Endothelial cell of umbilical vein (primary cell): ENCODE results near the gene FRMD6. TPM values are rescaled to one million over a fixed set of nuclear protein-coding genes. Genes with fewer than 3 reads are reported as not detected.

Experiments
- BruUV-seq: library from RNA; stranded (reverse); fragments of 400-500 nt; replicated peaks from 2 replicates; lab custom pipeline; 2021; lab: Mats Ljungman, UMichigan
- CTCF ChIA-PET: fragments of 300-600, 350-600 bp; sonication (Branson Sonifier 250); formaldehyde crosslinking; loops from one replicate; lab custom pipeline; 2021; ENCODE audit warnings: antibody characterized with exemption, inconsistent platforms; lab: Charles Lee
- POLR2A ChIA-PET: fragments of 300-600, 350-600 bp; sonication (Branson Sonifier 250); formaldehyde crosslinking; loops from one replicate; lab custom pipeline; 2021; ENCODE audit warnings: antibody characterized with exemption, inconsistent platforms; lab: Charles Lee
- DNase-seq: peaks from one replicate; pipeline ENCODE4 v3.0.0-alpha.2; 2011; ENCODE audit warnings: low read depth, low spot score
- FAIRE-seq: peaks from 2 replicates; lab custom pipeline; 2011; peaks lifted over from hg19 to GRCh38; lab: Jason Lieb, UNC
- H2AFZ ChIP-seq: 2 replicates; pipeline ENCODE4 v1.6.0; 2012; ENCODE audit warnings: low read depth, low read length, control low read depth, inconsistent platforms
- H3K27ac ChIP-seq: 2 replicates; pipeline ENCODE4 v1.5.1; 2011; ENCODE audit warnings: low read depth, mild to moderate bottlenecking, control low read depth, low read length, moderate library complexity; ENCODE audit not compliant: insufficient read depth
- H3K27me3 ChIP-seq, 2 experiments: 2 replicates each; pipeline versions ENCODE4 v1.6.0 to v1.6.1; 2011; ENCODE audit warnings: low read length in 2 of 2, mixed read lengths in 1 of 2; ENCODE audit not compliant: control insufficient read depth in 2 of 2, insufficient read depth in 2 of 2
- H3K36me3 ChIP-seq, 2 experiments: 2 replicates in 1 of 2; 3 replicates in 1 of 2; pipeline ENCODE4 v1.5.1; 2011; ENCODE audit warnings: low read length in 2 of 2, mild to moderate bottlenecking in 1 of 2, moderate library complexity in 1 of 2; ENCODE audit not compliant: control insufficient read depth in 2 of 2, insufficient read depth in 2 of 2; ENCODE audit errors: extremely low read depth in 1 of 2
- H3K4me1 ChIP-seq: 3 replicates; pipeline ENCODE4 v1.5.1; 2011; ENCODE audit warnings: mild to moderate bottlenecking, low read length; ENCODE audit not compliant: control insufficient read depth, insufficient read depth; ENCODE audit errors: extremely low read depth
- H3K4me2 ChIP-seq: 2 replicates; pipeline ENCODE4 v1.6.1; 2011; ENCODE audit warnings: low read length, control low read depth, mixed read lengths; ENCODE audit not compliant: insufficient read depth
- H3K4me3 ChIP-seq, 3 experiments: fragments of 200-600 bp in 1 of 3; sonication (generic), shearing (Covaris generic) in 1 of 3; replicated peaks in 1 of 3; 2 replicates each; pipeline ENCODE4 v1.5.1; 2011 to 2016; ENCODE audit warnings: control low read depth in 3 of 3, low read length in 3 of 3, mild to moderate bottlenecking in 2 of 3, inconsistent platforms in 1 of 3, low read depth in 1 of 3, moderate library complexity in 1 of 3; ENCODE audit not compliant: insufficient read depth in 1 of 3
- H3K79me2 ChIP-seq: 2 replicates; pipeline ENCODE4 v1.6.0; 2012; ENCODE audit warnings: low read length, inconsistent platforms; ENCODE audit not compliant: control insufficient read depth, insufficient read depth
- H3K9ac ChIP-seq: replicated peaks from 2 replicates; pipeline ENCODE3; 2011; ENCODE audit warnings: low read length, control low read depth; ENCODE audit not compliant: insufficient read depth; ENCODE audit errors: extremely low read depth
- H3K9me1 ChIP-seq: replicated peaks from 3 replicates; pipeline ENCODE4 v1.6.0; 2011; ENCODE audit warnings: mild to moderate bottlenecking, low read length; ENCODE audit not compliant: control insufficient read depth, insufficient read depth; ENCODE audit errors: extremely low read depth
- H3K9me3 ChIP-seq: replicated peaks from 2 replicates; pipeline ENCODE4 v1.5.1; 2012; ENCODE audit warnings: low read length, inconsistent platforms; ENCODE audit not compliant: control insufficient read depth, insufficient read depth
- H4K20me1 ChIP-seq: replicated peaks from 2 replicates; pipeline ENCODE3; 2011; ENCODE audit warnings: mild to moderate bottlenecking, low read length; ENCODE audit not compliant: control insufficient read depth, insufficient read depth; ENCODE audit errors: extremely low read depth
- EZH2 ChIP-seq: IDR thresholded peaks from 2 replicates; pipeline ENCODE4 v1.6.1; 2012; ENCODE audit warnings: borderline replicate concordance, low read depth, mild to moderate bottlenecking, moderate library complexity, low read length, inconsistent platforms; ENCODE audit not compliant: severe bottlenecking
- FOS ChIP-seq: IDR thresholded peaks from 2 replicates; pipeline ENCODE4 v1.6.1; 2011; ENCODE audit warnings: mild to moderate bottlenecking, low read length, moderate library complexity, borderline replicate concordance; ENCODE audit not compliant: insufficient read depth
- GATA2 ChIP-seq: IDR thresholded peaks from 2 replicates; pipeline ENCODE4 v1.7.0; 2011; ENCODE audit warnings: low read depth, mild to moderate bottlenecking, moderate library complexity, mixed read lengths, low read length; ENCODE audit not compliant: insufficient read length, insufficient read depth
- JUN ChIP-seq: IDR thresholded peaks from 2 replicates; pipeline ENCODE4 v1.6.1; 2011; ENCODE audit warnings: borderline replicate concordance, low read depth; ENCODE audit not compliant: insufficient read length, insufficient read depth
- MYC ChIP-seq: IDR thresholded peaks from one replicate; pipeline ENCODE4 v1.6.1; 2011; ENCODE audit warnings: mild to moderate bottlenecking, low read depth, low read length
- POLR2A ChIP-seq: IDR thresholded peaks from 2 replicates; pipeline ENCODE4 v1.6.1; 2012; ENCODE audit warnings: low read depth, mild to moderate bottlenecking, control low read depth, low read length
- POLR2AphosphoS5 ChIP-seq: IDR thresholded peaks from 2 replicates; pipeline ENCODE4 v1.6.1; 2012; ENCODE audit warnings: low read depth, mild to moderate bottlenecking, control low read depth, low read length, moderate library complexity; ENCODE audit not compliant: insufficient read depth
- dilution Hi-C: fragments of 300-500 bp; cut with MboI; formaldehyde crosslinking; loops from one replicate; pipeline ENCODE4 v1.15.0; 2019; ENCODE audit warnings: low sequenced_read_pairs; ENCODE audit not compliant: extremely low pct_ligation_motif_present
- intact Hi-C: fragments of 100-400 bp; cut with micrococcal nuclease; formaldehyde crosslinking; loops from one replicate; pipeline ENCODE4 v1.10.0; 2022
- polyA plus RNA-seq, 4 experiments: library from polyadenylated mRNA; depleted of rRNA in 3 of 4; stranded (reverse) in 3 of 4; unstranded in 1 of 4; fragments of >200 nt; gene quantifications; 2 replicates each; pipeline versions ENCODE4 v1.2.1 to v1.2.3, GENCODE V29; 2011 to 2012; ENCODE audit warnings: missing spikeins in 1 of 4
- total RNA-seq: library from RNA; stranded (reverse); gene quantifications from 2 replicates; pipeline ENCODE4 v1.2.3, GENCODE V29; 2021
- TF ChIP-seq, protein P1 (sequence below): IDR thresholded peaks from 2 replicates; pipeline ENCODE4 v1.6.1; 2011; ENCODE audit not compliant: insufficient read depth, insufficient read length
- TF ChIP-seq, protein P2 (sequence below), 2 donors: IDR thresholded peaks; 1 replicate in 1 of 2; 2 replicates in 1 of 2; pipeline ENCODE4 v1.5.1; 2011; ENCODE audit warnings: low read length in 2 of 2, mild to moderate bottlenecking in 2 of 2, moderate library complexity in 2 of 2, control low read depth in 1 of 2, inconsistent platforms in 1 of 2, low read depth in 1 of 2; ENCODE audit not compliant: insufficient read depth in 1 of 2; ENCODE audit errors: extremely low read depth in 1 of 2

Gene FRMD6
- total and polyA plus RNA-seq, 2 donors (not counting 3 experiments of a cell fraction or from before 2014, with no cell fraction given) = 69.0 to 97.1 TPM

DNA sequence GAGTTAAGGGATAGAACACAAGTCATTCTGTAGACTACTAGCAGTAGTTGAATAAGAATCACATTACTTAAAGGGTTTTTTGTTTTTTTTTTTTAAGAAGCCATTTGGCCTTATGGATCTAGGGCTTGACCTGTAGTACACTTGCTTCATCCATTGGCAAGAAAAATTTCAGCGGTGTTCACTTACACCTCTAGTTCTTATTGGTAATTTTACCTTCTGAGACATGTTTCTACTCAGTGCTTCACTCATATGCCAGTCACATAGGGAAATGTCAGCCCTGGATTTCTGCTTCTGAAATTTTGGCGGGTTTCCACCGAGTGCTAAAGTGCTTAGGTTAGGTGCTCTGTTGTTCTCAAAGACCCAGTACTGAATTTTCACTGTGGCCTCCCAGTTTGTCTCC is 72.9 kb downstream of the FRMD6 start:
- no peaks in the 10 kb centered on the region for H3K27me3 ChIP-seq

More for the DNA sequence above, 72.9 kb downstream of the FRMD6 start:
- H3K36me3 ChIP-seq = peaks cover 39 to 56% of the 10 kb centered on the region in 2 experiments
- no peak overlapping the region for H3K9ac ChIP-seq
- no peaks in the 10 kb centered on the region for H3K9me1 ChIP-seq
- H3K4me1 ChIP-seq = peaks cover 16% of the 10 kb centered on the region
- TF ChIP-seq POLR2A (no peak), GATA2 (no peak), POLR2AphosphoS5 (no peak), EZH2 (no peak), JUN (no peak), MYC (no peak), FOS (no peak)
- TF ChIP-seq, protein P1, sequence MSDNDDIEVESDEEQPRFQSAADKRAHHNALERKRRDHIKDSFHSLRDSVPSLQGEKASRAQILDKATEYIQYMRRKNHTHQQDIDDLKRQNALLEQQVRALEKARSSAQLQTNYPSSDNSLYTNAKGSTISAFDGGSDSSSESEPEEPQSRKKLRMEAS = no peak
- TF ChIP-seq, protein P2, sequence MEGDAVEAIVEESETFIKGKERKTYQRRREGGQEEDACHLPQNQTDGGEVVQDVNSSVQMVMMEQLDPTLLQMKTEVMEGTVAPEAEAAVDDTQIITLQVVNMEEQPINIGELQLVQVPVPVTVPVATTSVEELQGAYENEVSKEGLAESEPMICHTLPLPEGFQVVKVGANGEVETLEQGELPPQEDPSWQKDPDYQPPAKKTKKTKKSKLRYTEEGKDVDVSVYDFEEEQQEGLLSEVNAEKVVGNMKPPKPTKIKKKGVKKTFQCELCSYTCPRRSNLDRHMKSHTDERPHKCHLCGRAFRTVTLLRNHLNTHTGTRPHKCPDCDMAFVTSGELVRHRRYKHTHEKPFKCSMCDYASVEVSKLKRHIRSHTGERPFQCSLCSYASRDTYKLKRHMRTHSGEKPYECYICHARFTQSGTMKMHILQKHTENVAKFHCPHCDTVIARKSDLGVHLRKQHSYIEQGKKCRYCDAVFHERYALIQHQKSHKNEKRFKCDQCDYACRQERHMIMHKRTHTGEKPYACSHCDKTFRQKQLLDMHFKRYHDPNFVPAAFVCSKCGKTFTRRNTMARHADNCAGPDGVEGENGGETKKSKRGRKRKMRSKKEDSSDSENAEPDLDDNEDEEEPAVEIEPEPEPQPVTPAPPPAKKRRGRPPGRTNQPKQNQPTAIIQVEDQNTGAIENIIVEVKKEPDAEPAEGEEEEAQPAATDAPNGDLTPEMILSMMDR (IDR thresholded peaks at IDR 0.05; ENCODE audit: extremely low read depth in 1 of 2, insufficient read depth in 1 of 2, low read depth in 1 of 2, low read length in 2 of 2) = no peak
- BruUV-seq = no TSS peak
- H3K9me3 ChIP-seq = no peaks in the 10 kb centered on the region
- H3K27ac ChIP-seq = no peak overlapping the region
- intact Hi-C loops (no loop called here), dilution Hi-C loops (no loop called here)
- no peak for DNase-seq
- POLR2A ChIA-PET = no interaction called here
- H3K4me2 ChIP-seq = no peak overlapping the region
- no peak overlapping the region for H3K4me3 ChIP-seq
- H3K79me2 ChIP-seq = no peaks in the 10 kb centered on the region
- CTCF ChIA-PET = interaction anchor here (1.0 to 1.2 kb wide), 2 partner anchors 9 to 448 kb away, joined by 4 read pairs; no protein-coding TSS in a partner anchor
- H4K20me1 ChIP-seq = peaks cover 8% of the 10 kb centered on the region
- FAIRE-seq = no peak
- no peak overlapping the region for H2AFZ ChIP-seq
